ENCODE measurements around the gene TMEM203.
"Not testable (repeated sequence)": the region's sequence is repeated elsewhere in the genome, so short reads cannot be mapped to it uniquely, and the experiment has no call there.

Gene TMEM203

DNA sequence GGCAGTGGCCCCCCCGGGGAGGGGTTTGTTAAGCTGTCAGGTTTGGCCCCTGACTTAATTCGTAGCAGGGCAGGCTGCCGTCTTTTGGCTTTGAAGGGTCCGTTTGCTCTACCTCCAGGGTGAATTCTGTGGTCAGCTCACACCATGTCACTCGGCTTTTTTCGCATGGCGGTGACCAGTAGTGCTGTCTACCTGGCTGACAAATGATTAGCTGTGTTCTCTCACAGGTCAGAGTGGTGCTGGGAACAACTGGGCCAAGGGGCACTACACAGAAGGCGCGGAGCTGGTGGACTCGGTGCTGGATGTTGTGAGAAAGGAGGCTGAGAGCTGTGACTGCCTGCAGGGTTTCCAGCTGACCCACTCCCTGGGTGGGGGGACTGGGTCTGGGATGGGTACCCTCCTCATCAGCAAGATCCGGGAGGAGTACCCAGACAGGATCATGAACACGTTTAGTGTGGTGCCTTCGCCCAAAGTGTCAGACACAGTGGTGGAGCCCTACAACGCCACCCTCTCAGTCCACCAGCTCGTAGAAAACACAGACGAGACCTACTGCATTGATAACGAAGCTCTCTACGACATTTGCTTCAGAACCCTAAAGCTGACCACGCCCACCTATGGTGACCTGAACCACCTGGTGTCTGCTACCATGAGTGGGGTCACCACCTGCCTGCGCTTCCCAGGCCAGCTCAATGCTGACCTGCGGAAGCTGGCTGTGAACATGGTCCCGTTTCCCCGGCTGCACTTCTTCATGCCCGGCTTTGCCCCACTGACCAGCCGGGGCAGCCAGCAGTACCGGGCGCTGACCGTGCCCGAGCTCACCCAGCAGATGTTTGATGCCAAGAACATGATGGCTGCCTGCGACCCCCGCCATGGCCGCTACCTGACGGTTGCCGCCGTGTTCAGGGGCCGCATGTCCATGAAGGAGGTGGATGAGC lies 37.1 kb upstream of the TMEM203 start:
- FAIRE-seq (no peak), DNase-seq (ENCODE audit: low spot score) (no peak)

DNA sequence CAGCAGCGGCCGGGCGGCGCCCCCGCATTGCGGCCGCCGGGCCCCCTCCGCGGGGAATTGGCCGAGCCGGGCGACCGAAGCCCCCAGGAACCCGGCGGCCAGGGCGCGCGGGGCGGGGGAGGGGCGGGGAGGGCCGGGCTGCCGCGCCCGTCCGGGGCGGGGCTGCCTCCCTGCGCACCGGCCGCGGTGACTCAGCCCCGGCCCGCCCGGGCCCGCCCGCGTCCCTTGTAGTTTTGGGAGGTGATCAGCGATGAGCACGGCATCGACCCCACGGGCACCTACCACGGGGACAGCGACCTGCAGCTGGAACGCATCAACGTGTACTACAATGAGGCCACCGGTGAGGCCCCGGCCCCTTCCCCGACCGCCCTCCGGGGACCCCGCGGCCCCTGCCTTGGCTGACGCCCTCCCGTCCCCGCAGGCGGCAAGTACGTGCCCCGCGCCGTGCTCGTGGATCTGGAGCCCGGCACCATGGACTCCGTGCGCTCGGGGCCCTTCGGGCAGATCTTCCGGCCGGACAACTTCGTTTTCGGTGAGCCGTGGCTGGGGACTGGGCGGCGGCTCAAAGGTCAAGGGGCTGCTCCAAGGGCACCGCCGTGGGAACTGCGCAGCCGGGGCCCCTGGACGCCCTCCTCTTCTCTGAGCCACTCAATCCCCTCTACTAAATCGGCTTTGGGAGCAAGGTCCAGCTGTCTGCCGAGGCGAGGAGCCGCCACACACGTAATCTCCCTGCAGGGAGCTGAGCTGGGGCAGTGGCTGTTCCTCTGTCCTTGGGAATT lies 36.2 kb upstream of the TMEM203 start:
- no peak for FAIRE-seq

DNA sequence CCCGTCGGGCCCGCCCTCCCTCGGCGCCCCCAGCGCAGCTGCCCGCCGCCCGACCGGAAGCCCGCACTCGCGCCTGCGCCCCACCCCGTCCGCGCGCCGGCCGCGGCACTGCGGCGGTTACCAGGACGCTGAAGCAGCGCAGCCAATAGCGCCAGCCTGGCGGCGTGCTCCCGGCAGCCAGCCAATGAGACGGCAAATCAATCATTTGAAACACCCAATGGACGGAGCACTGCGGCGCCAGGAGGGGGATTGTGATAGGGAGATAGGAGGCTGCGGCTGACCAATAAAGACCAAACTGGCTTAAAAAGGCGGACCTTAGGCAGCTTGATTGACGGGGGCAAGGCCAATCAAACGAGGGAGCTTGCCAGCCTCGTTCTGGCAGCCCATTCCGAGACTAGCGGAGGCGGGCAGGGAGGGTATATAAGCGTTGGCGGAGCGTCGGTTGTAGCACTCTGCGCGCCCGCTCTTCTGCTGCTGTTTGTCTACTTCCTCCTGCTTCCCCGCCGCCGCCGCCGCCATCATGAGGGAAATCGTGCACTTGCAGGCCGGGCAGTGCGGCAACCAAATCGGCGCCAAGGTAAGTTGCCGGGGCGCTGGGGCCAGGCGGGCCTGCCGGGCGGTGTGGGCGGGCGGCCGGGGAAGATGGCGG lies 35.5 kb upstream of the TMEM203 start, which contains the start of gene TUBB4B:
Gene TUBB4B (plus strand): TSS at position 447 of the 649 bp plus-strand sequence. CDS start 74 bp downstream, at position 521.
- DNase-seq (ENCODE audit: low spot score): peak; percentile 100

More for the DNA sequence above, 36.2 kb upstream of the TMEM203 start:
- DNase-seq (ENCODE audit: low spot score): no peak

DNA sequence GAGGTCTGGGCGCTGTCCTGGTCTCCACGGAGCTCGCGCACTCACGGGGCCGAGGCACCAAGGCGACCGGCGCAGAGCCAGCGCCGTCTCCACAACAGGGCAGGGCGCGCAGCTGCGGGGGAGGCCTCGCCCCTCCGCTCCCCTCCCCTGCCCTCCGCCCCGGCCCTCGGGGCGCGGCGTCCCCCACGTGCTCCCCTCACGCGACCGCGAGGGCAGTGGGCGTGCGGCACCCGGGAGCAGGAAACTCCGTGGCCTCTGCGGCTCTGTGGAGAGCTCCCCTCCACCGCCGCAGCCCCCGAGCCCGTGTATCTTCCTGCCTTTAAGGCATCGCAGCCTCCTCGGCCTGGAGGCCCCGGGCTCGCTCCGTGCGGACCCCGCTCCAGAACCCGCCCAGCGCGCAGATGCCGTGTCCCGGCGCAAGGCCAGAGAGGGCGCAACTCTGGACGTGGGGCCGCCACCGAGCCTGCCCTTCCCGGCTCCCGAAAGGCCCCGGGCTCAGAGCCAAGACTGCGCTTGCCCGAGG lies 34.9 kb upstream of the TMEM203 start:
- no peak for FAIRE-seq
- peak; percentile 69 for DNase-seq (ENCODE audit: low spot score)

More for the DNA sequence above, 35.5 kb upstream of the TMEM203 start, which contains the start of gene TUBB4B:
- FAIRE-seq: peak; percentile 94

DNA sequence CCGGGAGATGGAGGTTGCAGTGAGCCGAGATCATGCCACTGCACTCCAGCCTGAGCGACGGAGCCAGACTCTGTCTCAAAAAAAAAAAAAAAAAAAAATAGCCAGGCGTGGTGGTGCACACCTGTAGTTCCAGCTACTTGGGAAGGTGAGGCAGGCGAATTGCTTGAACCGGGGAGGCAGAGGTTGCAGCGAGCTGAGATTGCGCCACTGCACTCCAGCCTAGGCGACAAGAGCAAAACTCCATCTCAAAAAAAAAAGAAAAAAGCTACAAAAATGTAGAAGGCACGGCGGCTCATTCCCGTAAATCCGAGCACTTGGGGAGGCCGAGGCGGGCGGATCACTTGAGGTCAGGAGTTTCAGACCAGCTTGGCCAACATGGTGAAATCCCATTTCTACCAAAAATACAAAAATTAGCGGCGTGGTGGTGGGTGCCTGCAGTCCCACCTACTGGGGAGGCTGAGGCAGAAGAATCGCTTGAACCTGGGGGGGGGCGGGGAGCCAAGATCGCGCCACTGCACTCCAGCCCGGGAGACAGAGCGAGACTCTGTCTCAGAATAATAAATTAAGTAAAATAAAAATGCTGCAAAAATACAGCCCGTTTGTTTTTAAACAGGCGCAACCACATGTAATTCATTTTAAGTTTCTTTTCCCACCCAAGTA lies 34.2 kb upstream of the TMEM203 start:
- FAIRE-seq; DNase-seq (ENCODE audit: low spot score): not testable (repeated sequence)

DNA sequence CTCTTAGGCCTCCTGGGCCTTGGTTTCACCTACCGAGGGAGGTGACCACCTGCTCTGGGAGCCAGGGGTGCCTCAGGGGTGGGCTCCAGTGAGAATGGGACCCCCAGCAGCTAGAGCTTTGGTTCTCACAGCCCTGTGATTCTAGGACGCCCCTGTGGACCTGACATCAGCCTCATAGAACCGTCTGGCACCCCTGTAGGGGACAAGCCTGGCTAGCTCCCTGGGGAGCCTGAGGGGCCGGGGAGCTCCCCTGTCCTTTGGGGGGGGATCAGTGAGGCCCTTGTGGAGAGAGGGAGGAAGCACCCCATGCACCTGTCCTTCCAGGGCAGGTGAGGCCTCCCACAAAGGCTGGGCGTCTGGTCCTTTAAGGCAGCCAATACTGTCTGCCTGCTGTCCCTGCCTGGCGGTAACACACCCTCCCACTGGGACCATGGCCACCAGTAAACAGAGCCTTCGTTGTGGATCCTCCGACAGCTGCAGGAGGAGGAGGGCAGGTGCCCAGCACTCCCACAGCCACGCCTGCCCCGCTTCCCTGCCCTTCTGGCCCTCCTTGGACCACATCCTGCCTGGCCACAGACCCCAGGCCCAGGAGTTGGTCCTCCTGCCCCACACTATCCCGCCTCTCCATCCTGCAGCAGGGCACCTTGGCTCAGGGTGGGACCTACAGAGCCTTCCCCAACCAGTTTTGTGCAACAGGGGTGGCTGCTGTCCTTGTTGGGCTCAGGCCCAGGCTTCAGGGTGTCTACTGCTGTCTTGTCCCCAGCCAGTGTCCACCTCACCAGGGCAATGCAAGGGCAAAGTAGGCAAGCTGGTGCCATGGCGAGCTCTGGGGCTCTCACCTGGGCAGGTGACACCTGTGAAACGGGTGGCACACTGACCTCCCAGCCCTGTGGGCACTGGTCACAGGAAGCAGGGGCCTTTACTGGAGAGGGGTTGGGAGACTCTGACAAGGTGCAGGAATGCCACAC lies 32.6 kb upstream of the TMEM203 start:
- FAIRE-seq (no peak), DNase-seq (ENCODE audit: low spot score) (no peak)

DNA sequence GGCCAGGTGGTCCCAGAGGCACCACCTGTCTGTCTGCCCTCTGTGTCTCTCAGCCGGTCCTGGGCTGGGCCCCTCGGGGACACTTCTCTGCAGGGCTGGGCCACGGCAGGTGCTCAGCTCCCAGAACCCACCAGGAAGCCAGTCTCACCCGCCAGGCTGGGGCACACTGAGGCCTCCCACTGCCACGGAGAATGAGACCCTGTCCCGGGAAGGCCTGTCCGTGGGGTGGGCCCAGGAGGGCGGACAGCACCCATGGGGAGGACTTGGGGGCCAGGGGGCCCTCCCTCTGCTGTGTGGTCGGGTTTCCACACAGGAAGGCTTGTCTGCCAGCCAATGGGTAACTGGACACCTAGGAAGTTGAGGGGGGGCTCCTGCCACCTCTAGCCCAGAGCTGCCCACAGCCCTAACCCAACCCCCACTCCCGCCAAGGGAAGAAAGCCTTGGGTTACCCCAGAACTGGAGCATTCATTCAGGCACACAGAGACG lies 31.5 kb upstream of the TMEM203 start:
- DNase-seq (ENCODE audit: low spot score): no peak
- no peak for FAIRE-seq

DNA sequence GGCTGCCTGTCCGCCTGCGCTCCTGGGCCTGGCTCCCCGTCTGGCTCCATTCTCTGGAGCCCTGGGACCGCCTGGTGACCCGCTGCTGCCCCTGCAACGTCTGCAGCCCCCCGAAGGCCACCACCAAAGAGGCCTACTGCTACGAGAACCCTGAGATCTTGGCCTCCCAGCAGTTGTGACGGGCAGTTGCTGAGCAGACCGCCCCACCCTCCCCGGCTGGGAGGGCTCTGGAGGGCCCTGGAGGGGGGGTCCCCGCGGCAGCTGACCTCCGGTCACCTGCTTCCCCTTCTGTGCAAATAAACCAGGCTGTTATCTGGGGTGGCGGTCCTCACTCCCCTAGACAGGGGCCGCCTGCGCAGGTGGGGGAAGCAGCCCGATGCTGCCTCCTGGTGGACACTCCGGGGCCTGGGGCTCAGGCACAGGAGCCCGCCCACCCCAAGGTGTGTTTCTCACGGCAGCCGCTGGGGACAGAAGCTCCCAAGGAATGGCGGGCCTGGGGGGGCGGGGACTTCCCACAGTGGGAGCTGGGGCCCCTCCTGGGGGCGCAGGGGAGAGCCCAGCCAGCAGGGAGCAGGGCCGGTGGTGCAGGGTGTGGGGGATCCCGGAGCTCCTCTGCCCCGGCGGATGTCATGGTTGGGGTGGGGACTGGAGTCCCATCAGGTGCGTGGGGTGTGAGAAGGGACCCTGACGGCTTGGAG lies 30.9 kb upstream of the TMEM203 start:
- FAIRE-seq: no peak
- peak; percentile 61 for DNase-seq (ENCODE audit: low spot score)

DNA sequence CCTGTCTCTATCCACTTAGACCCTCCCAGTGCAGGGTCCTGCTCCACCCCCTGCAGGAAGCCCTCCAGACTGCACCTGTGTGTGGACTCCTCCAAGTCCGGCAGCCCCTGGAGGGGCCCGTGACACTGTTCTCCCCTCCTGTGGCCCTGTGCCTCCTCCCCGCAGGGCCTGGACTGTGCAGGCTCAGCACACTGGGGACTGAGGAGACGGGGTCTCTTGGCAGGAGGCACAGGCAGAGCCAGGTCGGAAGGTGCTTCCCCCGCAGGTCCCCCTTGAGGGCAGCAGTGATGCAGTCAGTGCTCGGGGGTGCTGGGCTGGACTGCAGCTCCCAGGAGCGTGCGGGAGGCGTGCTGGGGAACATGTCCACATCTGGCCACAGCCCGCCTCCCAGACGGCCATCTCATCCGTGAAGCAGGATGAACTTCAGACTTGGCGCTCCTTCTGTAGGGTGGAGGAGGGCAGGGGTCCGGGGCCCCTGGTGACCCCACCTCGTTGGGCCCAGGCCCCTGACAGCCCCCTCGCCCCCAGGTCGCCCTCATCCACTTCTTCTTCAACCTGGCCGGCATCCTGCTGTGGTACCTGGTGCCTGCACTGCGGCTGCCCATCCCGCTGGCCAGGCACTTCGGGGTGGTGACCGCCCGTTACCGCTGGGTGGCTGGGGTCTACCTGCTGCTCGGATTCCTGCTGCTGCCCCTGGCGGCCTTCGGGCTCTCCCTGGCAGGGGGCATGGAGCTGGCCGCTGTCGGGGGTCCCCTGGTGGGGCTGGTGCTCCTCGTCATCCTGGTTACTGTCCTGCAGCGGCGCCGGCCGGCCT lies 30.2 kb upstream of the TMEM203 start:
- DNase-seq (ENCODE audit: low spot score): no peak
- no peak for FAIRE-seq

DNA sequence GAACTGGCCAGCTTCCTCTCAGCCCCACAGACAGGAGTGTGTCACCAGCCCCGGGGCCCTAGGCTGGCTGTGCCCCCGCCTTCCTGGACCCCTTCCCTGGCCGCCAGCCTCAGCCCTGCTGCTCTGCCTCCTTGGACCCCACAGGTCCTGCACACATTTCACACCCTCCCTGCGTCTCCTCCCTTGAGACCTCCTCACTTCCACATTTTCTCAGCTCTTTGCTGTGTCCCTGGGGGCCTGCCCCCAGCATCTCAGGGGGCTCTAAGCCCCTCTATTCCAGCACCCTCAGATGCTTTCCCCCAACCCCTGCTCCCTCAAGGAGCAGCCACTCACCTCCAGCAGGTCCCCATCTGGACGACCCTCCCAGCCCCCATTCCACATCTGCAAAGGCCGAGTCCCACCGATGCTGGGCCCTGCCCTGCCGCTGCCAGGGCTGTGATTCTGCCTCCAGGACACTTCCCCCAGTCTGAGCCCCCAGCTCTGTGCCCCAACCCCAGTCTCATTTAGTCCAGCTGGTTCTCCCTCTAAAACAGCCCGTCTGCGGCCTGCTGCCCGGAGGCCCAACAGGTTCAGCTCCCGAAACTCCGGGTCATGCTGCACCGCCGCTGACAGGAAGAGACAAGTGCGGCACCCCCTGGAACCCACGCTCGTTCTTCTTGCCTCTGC lies 29.4 kb upstream of the TMEM203 start:
- no peak for DNase-seq (ENCODE audit: low spot score)
- no peak for FAIRE-seq

DNA sequence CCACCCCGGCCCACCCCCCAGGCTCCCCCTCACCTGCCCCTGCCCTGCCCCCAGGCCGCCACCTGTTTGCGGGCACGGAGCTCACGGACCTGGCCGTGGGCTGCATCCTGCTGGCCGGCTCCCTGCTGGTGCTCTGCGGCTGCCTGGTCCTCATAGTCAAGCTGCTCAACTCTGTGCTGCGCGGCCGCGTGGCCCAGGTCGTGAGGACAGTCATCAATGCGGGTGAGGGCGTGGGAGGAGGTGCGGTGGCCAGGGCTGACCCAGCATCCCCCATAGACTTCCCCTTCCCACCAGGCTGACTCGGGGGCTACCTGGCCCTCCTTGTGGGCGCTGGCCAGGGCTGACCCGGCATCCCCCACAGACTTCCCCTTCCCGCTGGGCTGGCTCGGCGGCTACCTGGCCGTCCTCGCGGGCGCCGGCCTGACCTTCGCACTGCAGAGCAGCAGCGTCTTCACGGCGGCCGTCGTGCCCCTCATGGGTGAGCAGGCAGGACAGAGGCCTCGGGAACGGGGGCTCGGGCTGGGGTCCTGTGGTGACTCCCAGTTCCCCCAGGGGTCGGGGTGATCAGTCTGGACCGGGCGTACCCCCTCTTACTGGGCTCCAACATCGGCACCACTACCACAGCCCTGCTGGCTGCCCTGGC lies 28.7 kb upstream of the TMEM203 start:
- DNase-seq (ENCODE audit: low spot score) (no peak), FAIRE-seq (no peak)

DNA sequence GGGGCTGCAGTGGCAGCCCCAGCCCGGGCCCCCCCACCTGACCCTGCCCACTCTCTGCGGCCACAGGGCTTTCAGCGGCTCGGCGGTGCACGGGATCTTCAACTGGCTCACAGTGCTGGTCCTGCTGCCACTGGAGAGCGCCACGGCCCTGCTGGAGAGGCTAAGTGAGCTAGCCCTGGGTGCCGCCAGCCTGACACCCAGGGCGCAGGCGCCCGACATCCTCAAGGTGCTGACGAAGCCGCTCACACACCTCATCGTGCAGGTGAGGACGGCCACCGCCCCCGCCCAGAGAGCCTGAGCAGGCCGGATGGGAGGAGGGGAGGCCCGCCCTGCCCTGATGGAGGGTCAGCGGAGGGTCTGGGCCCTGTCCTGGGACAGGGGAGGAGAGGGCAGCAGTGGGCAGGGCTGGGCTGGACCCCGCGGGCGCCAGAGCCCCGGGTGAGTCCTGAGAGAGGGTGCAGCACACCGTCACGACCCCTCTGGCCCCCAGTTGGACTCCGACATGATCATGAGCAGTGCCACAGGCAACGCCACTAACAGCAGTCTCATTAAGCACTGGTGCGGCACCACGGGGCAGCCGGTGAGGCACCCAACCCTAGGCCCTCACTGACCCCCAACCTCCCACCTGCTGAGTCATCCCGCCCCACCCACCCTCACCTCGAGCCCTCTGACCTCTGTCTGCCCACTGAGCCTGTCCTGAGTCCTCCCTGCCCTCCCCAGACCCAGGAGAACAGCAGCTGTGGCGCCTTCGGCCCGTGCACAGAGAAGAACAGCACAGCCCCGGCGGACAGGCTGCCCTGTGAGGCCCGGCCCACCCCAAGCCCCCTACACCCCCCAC lies 27.9 kb upstream of the TMEM203 start:
- no peak for DNase-seq (ENCODE audit: low spot score)
- FAIRE-seq: no peak

DNA sequence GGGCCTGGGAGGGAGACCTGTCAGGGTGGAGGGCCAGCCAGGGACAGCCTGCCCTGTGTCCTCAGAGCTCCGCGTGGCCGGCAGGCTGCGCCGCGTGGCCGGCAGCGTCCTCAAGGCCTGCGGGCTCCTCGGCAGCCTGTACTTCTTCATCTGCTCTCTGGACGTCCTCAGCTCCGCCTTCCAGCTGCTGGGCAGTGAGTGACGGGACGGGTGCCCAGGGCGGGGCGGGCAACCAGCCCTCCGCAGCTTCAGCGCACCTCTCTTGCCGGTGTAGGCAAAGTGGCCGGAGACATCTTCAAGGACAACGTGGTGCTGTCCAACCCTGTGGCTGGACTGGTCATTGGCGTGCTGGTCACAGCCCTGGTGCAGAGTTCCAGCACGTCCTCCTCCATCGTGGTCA lies 27.1 kb upstream of the TMEM203 start:
- FAIRE-seq (no peak), DNase-seq (ENCODE audit: low spot score) (no peak)

DNA sequence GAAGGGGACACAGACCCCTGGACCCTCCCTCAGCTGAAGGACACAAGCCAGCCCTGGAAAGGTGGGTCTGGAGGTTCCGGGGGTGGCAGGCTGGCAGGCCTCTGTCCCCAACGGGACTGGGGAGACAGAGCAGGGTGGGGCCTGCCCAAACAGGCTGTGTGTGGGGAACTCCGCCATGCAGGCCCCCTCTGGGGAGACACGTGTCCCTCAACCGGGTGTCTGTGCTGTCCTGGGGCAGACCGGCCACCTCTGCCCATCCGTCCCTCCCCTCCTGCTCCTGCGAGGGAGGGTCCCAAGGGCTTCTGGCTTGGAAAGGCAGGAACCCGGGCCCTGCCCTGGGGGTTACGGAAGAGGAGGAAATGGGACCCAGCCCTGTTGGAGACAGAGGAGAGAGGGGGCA lies 26.7 kb upstream of the TMEM203 start:
- FAIRE-seq (no peak), DNase-seq (ENCODE audit: low spot score) (no peak)

DNA sequence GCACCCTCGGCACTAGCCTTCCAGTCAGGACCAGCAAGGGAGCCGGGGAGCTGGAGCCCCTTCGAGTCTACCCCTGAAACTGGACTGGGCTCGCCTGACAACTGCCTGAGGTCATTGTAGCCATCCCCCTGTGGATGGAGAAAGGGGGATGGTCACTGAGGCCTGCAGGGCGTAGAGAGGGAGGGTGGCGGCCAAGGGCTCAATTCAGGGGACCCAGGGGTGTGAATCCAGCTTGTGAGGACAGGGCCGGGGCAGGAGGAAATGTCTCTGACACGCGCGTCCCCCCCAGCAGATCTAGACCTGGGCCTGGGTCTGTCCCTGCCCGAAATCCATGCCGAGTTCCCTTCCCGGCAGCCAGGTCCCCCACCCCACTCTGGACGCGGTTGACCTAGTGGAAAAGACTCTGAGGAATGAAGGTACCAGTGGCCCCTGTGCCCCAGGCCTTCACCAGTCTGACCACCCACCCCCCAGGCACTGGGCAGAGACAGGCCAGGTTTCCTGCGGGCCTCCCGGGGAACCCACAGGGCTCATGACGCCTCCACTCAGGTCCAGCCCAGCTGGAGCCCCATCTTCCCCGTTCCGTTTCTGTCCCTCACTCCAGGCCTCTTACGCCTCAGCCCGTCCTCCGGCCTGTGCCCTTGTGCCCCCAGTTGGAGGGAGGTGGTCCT lies 26.1 kb upstream of the TMEM203 start:
- no peak for DNase-seq (ENCODE audit: low spot score)
- no peak for FAIRE-seq
